Mesothelial cell of epicardium (in vitro differentiated cells): ENCODE measurements around the gene SKIDA1. TPM values are rescaled to one million over a fixed set of nuclear protein-coding genes. Genes with fewer than 3 reads are reported as not detected.

Experiments used
- DNase-seq, 2 experiments: peaks; one replicate each; pipeline ENCODE4 v3.0.0; 2021; ENCODE audit warnings: low spot score in 2 of 2; ENCODE audit not compliant: unreplicated experiment in 2 of 2
- H3K27ac Mint-ChIP-seq: 2 replicates; pipeline ENCODE4 v1.8.0; 2021; ENCODE audit warnings: mixed read lengths
- H3K27me3 Mint-ChIP-seq: 2 replicates; pipeline ENCODE4 v1.8.0; 2021; ENCODE audit warnings: low read depth, mixed read lengths
- H3K36me3 Mint-ChIP-seq: 2 replicates; pipeline ENCODE4 v1.8.0; 2021; ENCODE audit warnings: mixed read lengths
- H3K4me1 Mint-ChIP-seq: 2 replicates; pipeline ENCODE4 v1.8.0; 2021; ENCODE audit warnings: mixed read lengths
- H3K4me3 Mint-ChIP-seq: 2 replicates; pipeline ENCODE4 v1.8.0; 2021; ENCODE audit warnings: mild to moderate bottlenecking, moderate library complexity, mixed read lengths
- H3K9me3 Mint-ChIP-seq: 2 replicates; pipeline ENCODE4 v1.8.0; 2021; ENCODE audit warnings: mixed read lengths
- total RNA-seq: library from RNA; stranded (reverse); gene quantifications from 3 replicates; pipeline ENCODE4 v1.2.1, GENCODE V29; 2021
- TF ChIP-seq, protein P1 (sequence below): fragments of 200-600 bp; sonication (generic); IDR thresholded peaks from one replicate; pipeline ENCODE4 v1.5.0; 2021; ENCODE audit warnings: antibody characterized with exemption; ENCODE audit not compliant: unreplicated experiment

Gene SKIDA1
- total RNA-seq, 1 donor from 2014 or later: 9.7 TPM

DNA sequence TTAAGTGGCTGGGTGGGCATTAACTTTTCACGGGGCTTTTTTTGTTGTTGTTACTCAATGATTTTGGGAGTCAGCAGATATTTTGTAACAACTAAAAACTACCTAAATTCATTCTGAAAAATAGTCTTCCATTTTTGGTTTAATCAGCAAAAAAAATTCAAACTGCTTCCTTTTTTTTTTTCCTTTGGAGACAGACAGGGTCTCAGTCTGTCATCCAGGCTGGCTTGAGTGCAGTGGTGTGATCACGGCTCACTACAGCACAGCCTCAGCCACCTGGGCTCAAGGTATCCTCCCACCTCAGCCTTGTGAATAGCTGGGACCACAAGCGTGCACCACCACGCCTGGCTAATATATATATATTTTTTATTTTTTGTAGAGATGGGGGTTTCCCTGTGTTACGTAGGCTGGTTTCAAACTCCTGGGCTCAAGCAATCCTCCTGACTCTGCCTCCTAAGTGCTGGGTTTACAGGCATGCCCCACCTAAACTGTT lies 36.5 kb downstream of the SKIDA1 start:
- Mint-ChIP-seq H3K9me3 (no peaks in the 10 kb centered on the region), H3K36me3 (peaks cover 1% of the 10 kb centered on the region), H3K4me1 (peaks cover 38% of the 10 kb centered on the region), H3K4me3 (no peak overlapping the region), H3K27ac (peak overlapping the region; percentile 22), H3K27me3 (no peaks in the 10 kb centered on the region)
- DNase-seq: no peak
- TF ChIP-seq, protein P1, sequence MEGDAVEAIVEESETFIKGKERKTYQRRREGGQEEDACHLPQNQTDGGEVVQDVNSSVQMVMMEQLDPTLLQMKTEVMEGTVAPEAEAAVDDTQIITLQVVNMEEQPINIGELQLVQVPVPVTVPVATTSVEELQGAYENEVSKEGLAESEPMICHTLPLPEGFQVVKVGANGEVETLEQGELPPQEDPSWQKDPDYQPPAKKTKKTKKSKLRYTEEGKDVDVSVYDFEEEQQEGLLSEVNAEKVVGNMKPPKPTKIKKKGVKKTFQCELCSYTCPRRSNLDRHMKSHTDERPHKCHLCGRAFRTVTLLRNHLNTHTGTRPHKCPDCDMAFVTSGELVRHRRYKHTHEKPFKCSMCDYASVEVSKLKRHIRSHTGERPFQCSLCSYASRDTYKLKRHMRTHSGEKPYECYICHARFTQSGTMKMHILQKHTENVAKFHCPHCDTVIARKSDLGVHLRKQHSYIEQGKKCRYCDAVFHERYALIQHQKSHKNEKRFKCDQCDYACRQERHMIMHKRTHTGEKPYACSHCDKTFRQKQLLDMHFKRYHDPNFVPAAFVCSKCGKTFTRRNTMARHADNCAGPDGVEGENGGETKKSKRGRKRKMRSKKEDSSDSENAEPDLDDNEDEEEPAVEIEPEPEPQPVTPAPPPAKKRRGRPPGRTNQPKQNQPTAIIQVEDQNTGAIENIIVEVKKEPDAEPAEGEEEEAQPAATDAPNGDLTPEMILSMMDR: no peak

DNA sequence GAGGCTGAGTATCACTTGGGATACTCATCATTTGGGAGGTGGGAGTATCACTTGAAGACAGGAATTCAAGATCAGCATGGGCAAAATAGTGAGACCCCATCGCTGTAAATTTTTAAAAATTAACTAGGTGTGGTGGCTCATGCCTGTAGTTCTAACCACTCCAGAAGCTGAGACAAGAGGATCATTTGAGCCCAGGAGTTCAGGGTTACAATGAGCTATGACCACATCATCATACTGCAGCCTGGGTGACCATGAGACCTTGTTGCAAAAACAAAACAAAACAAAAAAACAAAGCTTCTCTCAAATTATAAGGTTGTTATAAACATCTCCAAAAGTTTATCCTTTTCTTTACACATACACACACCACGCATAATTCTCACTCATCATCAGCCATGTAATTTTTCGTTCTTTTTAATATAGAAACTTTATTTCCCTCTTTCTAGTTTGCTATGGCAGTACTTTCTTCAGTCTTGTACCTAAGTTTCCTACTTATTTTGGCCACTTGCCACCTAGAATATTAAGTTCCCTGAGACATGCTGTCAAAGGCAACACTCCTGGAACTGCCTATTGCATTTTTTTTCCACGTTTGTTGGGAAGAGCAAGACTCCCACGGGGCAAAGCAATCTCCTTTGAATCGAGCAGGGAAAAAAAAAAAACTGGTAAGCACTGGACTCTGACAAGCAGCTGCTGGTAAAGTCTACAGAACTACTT lies 37.1 kb downstream of the SKIDA1 start:
- no peak for DNase-seq
- H3K4me1 Mint-ChIP-seq: peaks cover 33% of the 10 kb centered on the region
- H3K27me3 Mint-ChIP-seq: no peaks in the 10 kb centered on the region
- no peak overlapping the region for H3K4me3 Mint-ChIP-seq
- H3K36me3 Mint-ChIP-seq: peaks cover 1% of the 10 kb centered on the region
- TF ChIP-seq, protein P1: no peak
- H3K27ac Mint-ChIP-seq: peak overlapping the region; percentile 22
- no peaks in the 10 kb centered on the region for H3K9me3 Mint-ChIP-seq

DNA sequence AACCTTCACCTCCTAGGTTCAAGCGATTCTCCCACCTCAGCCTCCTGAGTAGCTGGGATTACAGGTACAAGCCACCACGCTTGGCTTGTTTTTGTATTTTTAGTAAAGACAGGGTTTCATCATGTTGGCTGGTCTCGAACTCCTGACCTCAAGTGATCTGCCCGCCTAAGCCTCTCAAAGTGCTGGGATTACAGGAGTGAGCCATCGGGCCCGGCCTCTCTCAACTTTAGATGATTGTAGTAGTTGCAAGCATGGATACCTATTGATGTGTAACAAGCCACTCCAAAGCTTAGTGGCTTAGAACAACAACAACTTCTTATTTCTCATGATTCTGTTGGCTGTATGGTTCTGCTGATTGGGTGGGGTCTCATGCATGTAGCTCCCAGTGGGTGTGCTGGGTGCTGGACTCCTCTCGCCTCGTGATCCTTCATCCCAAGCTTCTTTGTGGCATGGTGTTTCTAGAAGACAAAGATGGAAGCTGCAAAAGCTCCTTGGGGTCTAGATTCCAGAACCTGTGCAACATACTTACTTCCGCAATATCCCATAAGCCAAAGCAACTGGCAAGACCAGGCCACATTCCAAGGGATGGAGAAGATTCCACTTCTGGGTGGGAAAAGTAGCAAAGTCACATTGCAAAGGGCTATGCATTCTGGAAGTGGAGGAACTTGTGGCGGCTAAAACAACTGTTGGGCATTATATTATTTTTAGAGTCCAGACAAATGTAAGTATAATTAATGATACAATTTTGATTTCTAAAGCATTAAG lies 37.9 kb downstream of the SKIDA1 start:
- TF ChIP-seq, protein P1: no peak
- H3K27ac Mint-ChIP-seq: no peak overlapping the region

DNA sequence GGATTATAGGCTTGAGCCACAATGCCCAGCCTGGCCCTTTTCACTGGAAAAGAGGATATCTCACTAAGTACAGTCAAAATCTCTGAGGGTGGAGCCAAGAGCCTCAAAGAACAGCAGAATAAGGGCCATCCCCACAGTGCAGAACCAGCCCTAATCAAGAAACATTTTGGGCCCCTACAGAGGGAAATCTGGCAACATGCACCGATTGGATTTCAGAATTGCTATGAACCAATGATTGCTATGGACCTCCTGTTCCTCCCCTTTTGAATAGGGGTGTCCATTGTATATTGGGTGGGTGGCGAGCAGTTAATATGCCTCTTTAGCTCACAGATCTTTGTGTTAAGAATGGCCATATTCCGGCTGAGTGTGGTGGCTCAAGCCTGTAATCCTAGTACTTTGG lies 42.7 kb downstream of the SKIDA1 start:
- Mint-ChIP-seq H3K4me3 (no peak overlapping the region), H3K36me3 (peaks cover 1% of the 10 kb centered on the region), H3K9me3 (no peaks in the 10 kb centered on the region), H3K4me1 (peaks cover 5% of the 10 kb centered on the region), H3K27ac (no peak overlapping the region), H3K27me3 (no peaks in the 10 kb centered on the region)
- TF ChIP-seq, protein P1: no peak
- DNase-seq: no peak

More for the DNA sequence above, 37.9 kb downstream of the SKIDA1 start:
- no peaks in the 10 kb centered on the region for H3K9me3 Mint-ChIP-seq
- H3K4me3 Mint-ChIP-seq: no peak overlapping the region
- no peaks in the 10 kb centered on the region for H3K27me3 Mint-ChIP-seq
- H3K4me1 Mint-ChIP-seq: peaks cover 27% of the 10 kb centered on the region
- no peak for DNase-seq
- H3K36me3 Mint-ChIP-seq: peaks cover 1% of the 10 kb centered on the region

DNA sequence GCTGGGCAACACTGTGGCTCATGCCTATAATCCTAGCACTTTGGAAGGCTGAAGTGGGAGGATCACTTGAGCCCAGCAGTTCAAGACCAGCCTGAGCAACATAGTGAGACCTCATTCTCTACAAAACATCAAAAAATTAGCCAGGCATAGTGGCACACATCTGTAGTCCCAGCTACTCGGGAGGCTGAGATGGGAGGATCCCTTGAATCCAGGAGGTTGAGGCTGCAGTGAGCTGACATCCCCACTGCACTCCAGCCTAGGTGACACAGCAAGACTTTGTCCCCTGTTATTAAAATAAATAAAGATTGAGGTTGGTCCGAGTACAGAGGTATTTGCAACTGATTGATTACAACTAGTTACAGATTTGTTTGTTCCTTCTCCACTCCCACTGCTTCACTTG lies 44.1 kb downstream of the SKIDA1 start:
- Mint-ChIP-seq H3K27me3 (no peaks in the 10 kb centered on the region), H3K36me3 (no peaks in the 10 kb centered on the region), H3K4me3 (no peak overlapping the region), H3K27ac (no peak overlapping the region), H3K4me1 (peaks cover 5% of the 10 kb centered on the region), H3K9me3 (no peaks in the 10 kb centered on the region)
- TF ChIP-seq, protein P1: no peak
- no peak for DNase-seq
